ENCODE results near the gene SPEG. TPM values are rescaled to one million over a fixed set of nuclear protein-coding genes. Genes with fewer than 3 reads are reported as not detected.

The SPEG gene
- total and polyA plus RNA-seq, 2 of the 8 experiments (the other 6 are each of a cell fraction or from before 2014, with no cell fraction given): 19.9 to 32.0 TPM

DNA sequence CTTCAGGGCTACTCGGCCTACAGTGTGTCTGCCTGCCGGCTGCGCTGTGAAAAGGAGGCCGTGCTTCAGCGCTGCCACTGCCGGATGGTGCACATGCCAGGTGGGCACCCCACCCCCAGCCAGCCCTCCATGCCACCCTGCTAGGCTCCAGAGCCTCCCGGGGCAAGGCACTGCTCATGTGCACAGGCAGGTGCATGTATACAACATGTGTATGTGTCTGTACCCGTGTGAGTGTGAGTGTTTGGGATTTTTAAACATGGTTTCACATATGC is 97.7 kb downstream of the SPEG start (continued):
- no peak for TF ChIP-seq ZNF274 (IDR thresholded peaks at IDR 0.05; ENCODE audit: borderline replicate concordance, extremely low read depth, low read length)
